HepG2 (cell line): Measurements from ENCODE around the gene MLH1.

ENCODE experiments used
- HOXA9 ChIP-seq: sonication (generic); formaldehyde crosslinking; IDR thresholded peaks from 2 replicates; pipeline ENCODE4 v1.8.1; 2022; ENCODE audit warnings: missing genetic modification reagents, mild to moderate bottlenecking, moderate library complexity, borderline replicate concordance
- ZNF343 ChIP-seq: sonication (generic); formaldehyde crosslinking; IDR thresholded peaks from 2 replicates; pipeline ENCODE4 v1.4.0; 2020; ENCODE audit warnings: mild to moderate bottlenecking, missing genetic modification reagents

DNA sequence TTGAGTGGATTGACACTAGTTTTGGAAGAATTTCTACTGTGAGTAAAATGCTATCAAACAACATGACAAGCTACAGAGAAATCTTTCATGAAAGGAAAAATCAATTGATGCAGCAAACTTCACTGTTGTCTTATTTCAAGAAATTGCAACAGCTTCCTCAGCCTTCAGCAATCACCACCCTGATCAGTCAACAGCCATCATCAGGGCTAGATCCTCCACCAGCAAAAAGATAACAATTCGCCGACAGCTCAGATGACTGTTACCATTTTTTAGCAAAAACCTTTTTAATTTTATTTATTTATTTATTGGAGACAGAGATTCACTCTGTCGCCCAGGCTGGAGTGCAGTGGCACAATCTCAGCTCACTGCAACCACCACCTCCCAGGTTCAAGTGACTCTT, 44.0 kb downstream of the MLH1 start:
- TF ChIP-seq ZNF343 (CRISPR knock-in tag) (no peak), HOXA9 (no peak)
